Stromal cell of bone marrow (primary cell): Measurements from ENCODE around the gene MRPS18C.
"Not testable (repeated sequence)": the region's sequence is repeated elsewhere in the genome, so short reads cannot be mapped to it uniquely, and the experiment has no call there.

Experiments
- DNase-seq: peaks from one replicate; pipeline ENCODE4 v3.0.0-alpha.2; 2012; ENCODE audit warnings: low read depth

Gene MRPS18C

GRCh38 chr4:83455281-83456183 is at the start of gene MRPS18C, which contains the start of gene HELQ:
MRPS18C (plus strand) TSS chr4:83456058; CDS start chr4:83456078, 20 bp downstream.
HELQ (minus strand) TSS chr4:83455823; CDS start chr4:83455693, 130 bp downstream.
- peak; percentile 99 for DNase-seq

GRCh38 chr4:83408908-83409307 is 47.0 kb upstream of the MRPS18C start:
- no peak for DNase-seq

DNA sequence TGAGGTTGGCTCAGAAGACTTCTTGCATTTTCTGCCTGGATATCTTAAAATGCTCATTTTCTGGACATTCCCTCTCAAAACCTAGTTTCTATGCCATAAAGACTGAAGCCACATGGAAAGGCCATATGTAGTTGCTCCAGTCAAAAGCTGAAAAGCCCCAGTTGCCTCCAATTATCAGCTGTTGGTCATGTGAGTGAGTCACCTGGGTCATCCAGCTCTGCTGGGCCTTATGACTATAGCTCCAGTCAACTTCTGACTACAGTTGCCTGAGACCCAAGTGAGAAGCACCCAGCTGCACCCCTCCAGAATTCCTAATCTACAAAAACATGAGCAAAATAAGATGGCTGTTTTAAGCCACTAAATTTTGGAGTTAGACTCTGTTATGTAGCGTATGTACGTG is 42.2 kb upstream of the MRPS18C start:
- DNase-seq: peak; percentile 5

- DNase-seq: no peak
Measured at GRCh38 chr4:83417566-83417965, 38.3 kb upstream of the MRPS18C start.

GRCh38 chr4:83418211-83418610 is 37.6 kb upstream of the MRPS18C start:
- DNase-seq: no peak

DNA sequence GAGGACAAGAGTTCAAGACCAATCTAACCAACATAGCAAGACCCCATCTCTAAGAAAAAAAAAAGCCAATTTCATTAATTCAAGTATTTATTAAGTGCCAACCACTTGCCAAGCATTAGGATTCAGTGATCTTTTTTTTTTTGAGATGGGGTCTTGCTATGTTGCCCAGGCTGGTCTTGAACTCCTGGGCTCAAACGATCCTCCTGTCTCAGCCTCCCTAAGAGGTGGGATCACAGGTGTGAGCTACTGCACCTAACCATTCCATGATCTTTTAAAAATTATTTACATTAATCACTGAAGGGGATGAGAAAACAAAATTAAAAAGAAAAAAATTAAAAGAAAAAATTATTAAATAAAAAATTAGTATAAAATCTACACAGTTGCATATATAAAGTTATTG is 24.7 kb upstream of the MRPS18C start:
- no peak for DNase-seq

DNA sequence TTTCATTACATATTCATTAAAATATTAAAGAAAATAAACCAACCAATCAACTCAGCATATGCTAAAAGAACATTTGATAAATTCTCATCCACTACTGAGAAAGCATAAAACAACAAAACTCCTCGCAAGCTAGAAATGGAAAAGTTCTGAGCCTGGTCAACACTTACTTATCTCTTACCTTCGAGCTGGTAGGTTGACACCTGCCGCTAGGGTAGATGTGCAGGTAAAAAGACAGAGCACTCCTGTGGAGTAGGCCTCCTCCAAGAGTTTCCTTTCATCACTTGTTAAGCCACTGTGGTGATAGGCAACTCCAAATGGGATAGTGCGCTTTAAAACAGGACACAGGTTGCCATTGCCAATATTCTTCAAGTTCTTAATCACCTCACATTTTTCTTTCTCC is 19.2 kb upstream of the MRPS18C start:
- no peak for DNase-seq

- no peak for DNase-seq
Measured at GRCh38 chr4:83438719-83439118, 17.1 kb upstream of the MRPS18C start.

GRCh38 chr4:83440148-83440814 is 15.6 kb upstream of the MRPS18C start:
- DNase-seq: no peak

- DNase-seq: no peak
Measured at GRCh38 chr4:83440899-83441298, 15.0 kb upstream of the MRPS18C start.

DNA sequence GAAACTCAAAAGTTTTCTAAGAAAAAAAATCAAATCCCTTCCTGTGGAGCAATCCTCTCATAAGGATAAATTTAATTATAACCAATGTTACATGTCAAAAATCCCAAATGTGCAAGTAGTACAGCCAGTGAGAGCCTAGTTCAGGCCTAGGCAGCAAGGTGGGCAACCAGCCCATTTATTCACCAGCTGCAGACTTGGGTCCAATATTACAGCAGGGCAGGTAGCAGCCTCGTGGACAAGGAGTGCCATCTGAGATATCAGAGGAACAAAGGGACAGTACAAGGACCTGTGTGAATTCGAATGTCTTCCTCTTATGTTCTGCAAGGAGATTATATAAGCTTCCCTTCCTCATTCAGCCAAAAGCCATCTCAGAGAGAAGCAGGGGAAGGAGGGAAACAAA is 6.8 kb upstream of the MRPS18C start:
- no peak for DNase-seq

GRCh38 chr4:83454686-83455085 is 1.2 kb upstream of the MRPS18C start:
- no peak for DNase-seq

GRCh38 chr4:83456184-83456501 is 285 bp downstream of the MRPS18C start:
- no peak for DNase-seq

GRCh38 chr4:83473423-83473822 is 17.6 kb downstream of the MRPS18C start:
- DNase-seq: no peak

DNA sequence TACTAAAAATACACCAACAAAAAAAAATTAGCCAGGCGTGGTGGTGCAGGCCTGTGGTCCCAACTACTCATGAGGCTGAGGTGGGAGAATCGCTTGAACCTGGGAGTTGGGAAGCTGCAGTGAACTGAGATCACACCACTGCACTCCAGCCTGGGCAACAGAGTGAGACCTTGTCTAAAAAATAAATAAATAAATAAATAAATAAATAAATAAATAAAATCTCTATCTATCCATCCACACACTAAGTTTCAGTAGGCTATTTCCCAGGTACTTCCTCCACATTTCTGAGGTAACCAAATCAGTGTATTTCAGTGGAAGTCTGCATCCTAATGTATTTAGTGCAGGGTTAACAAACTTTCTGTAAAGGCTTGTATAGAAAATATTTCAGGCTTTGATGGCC is 18.1 kb downstream of the MRPS18C start:
- DNase-seq: no peak

- peak; percentile 85 for DNase-seq
Measured at GRCh38 chr4:83484500-83485461, 28.9 kb downstream of the MRPS18C start, which contains the start of gene ABRAXAS1. ABRAXAS1 (minus strand) TSS chr4:83485100; CDS start chr4:83485072, 28 bp downstream.

DNA sequence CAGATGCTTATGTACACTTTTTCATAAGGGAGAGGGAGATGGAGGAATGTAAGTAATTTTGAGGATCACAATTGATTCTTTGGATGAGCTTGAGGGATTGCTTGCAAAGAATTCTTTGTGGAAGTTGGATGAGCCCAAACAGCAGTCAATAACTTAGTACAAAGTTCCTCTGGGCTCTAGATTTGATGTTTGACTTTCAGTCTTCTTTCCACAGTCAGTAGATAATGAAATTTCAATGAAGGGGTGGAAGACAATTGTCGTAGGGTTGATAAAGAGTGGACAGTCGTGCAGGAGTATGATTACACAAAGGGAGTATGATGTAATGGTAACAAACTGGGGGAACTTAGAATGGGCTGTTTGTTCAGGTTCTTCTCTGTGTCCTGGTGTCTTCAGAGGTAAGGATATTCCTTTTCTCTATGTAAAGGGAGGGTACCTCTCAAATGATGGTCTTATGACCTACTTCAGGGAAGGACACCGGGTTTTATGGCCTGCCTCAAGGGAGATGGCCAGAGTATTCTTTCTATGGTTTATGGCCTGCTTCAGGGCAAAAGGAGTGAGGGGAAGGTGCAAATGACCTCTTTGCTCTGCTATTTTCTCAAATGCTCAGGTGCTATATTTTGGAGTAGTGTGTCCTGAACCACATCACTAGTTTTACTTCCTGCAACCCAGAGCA is 30.7 kb downstream of the MRPS18C start:
- DNase-seq: no peak

DNA sequence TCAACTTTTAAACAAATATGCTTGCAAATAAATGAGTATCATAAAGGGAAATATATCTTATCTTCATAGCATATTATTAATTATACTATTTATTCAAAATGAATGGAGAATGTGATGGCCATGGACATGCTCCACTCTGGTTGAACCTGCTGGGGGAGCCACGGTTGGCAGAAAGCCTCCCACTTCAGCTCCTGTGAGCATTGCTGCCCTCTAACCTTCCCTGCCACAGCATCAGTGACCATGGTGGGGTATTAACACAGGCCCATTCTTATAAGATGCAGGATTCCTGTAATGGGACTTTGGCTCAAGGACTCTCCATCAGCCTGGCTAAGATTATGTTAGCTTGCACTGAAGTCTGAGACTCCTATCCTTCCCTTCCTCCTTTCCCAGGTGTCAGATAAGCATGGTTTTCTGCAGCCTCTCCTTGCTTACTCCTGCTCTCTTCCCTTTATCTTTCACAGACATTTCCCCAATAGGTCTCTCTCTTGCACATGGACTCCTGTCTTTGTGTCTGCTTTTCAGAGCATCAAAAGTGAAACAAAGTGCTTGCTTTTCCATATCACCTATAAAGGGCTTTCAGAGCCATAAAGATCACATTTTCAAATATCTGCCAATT is 34.0 kb downstream of the MRPS18C start:
- no peak for DNase-seq

DNA sequence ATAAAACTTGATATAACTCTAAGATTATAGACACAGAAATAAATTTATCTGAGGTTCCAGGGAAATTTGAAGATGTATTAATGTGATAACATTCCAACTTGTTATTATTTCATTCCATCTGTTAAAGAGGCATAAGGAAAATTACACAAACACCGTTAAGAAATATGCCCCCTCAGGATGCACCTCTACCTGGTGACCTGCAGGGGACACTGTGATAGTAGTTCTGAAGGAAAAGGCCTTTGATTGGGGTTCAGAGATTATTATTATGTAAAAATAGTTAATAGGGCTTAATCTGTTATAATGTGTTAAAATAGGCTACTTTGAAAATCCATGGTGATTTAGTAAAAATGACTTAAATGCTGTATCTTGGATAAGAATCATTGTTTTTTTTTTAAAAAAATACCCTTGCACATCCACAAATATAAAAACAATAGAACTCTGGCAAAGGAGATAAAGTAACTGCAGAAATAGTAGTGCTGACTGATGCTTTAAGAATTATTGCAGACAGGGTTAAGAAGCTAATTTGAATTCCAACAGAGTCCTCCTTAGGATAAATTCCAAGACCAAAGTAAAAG is 35.1 kb downstream of the MRPS18C start:
- peak; percentile 5 for DNase-seq

DNA sequence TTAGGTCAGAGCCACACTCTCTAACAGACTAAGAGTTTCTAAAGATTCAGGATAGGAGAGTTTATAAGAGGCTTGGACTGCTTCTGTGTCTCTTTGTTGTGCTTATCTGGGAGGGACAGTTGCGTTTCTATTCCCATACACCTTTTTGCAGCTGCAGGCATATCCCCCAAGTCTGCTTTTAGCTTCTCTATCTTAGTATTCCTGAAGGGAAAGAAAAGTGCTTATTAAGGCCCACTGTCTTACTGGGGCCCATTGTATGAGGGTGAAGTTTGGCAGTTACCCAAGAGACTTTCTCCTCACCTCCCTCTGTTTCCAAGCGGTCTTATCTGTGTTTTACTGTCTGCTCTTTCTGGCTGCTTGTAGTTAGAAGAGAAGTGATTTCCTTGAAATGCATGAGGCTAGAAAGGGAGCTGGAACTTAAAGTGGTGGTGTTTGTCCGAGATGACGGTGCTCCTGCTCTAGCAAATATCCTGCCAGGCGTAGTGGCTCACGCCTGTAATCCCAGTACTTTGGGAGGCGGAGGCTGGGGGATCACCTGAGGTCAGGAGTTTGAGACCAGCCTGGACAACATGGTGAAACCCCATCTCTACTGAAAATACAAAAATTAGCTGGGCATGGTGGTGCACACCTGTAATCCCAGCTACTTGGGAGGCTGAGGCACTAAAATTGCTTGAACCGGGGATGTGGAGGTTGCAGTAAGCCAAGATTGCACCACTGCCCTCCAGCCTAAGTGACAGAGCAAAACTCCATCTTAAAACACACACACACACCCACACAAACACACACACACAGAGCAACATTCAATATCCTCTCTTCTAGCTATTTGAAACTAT is 40.4 kb downstream of the MRPS18C start:
- DNase-seq: not testable (repeated sequence)
